Left lung (tissue), 10 donors: ENCODE data around the gene ADCY7. TPM values are rescaled to one million over a fixed set of nuclear protein-coding genes. Genes with fewer than 3 reads are reported as not detected.

Source experiments
- ATAC-seq: fragments of 200-7000 bp; cut with Tn5 transposase; one replicate; pipeline ENCODE4 v1.9.1; 2020; ENCODE audit warnings: moderate library complexity
- DNase-seq, 4 donors: peaks; one replicate each; pipeline ENCODE4 v3.0.0-alpha.2; 2013 to 2020
- H3K27ac ChIP-seq, 2 donors: fragments of 200-600 bp; sonication (generic) in 1 of 2; one replicate each; pipeline versions ENCODE4 v1.5.0 to v1.8.0; 2020 to 2021
- H3K27me3 ChIP-seq, 2 donors: fragments of 200-600 bp; sonication (generic) in 1 of 2; one replicate each; pipeline versions ENCODE4 v1.5.0 to v1.8.0; 2020 to 2021
- H3K36me3 ChIP-seq, 2 donors: fragments of 200-600 bp; sonication (generic) in 1 of 2; one replicate each; pipeline versions ENCODE4 v1.5.0 to v1.8.0; 2020 to 2021
- H3K4me1 ChIP-seq, 2 donors: fragments of 200-600 bp; one replicate each; pipeline ENCODE4 v1.8.0; 2021
- H3K4me3 ChIP-seq, 2 donors: fragments of 200-600 bp; sonication (generic) in 1 of 2; one replicate each; pipeline versions ENCODE4 v1.5.0 to v1.8.0; 2020 to 2021; ENCODE audit warnings: mild to moderate bottlenecking in 1 of 2
- H3K9me3 ChIP-seq, 2 donors: fragments of 200-600 bp; sonication (generic) in 1 of 2; one replicate each; pipeline versions ENCODE4 v1.5.0 to v1.8.0; 2020 to 2021
- intact Hi-C, 2 donors: fragments of 100-400 bp; cut with DNase I; formaldehyde crosslinking; loops; one replicate each; pipeline versions ENCODE4 v1.11.2 to v1.14.2; 2022
- polyA plus RNA-seq, 6 donors: library from polyadenylated mRNA; unstranded; fragments of 120-200 nt; gene quantifications; one replicate each; pipeline ENCODE4 v1.2.1, GENCODE V29; 2013; ENCODE audit not compliant: insufficient read length in 6 of 6
- total RNA-seq, 2 donors: library from RNA; stranded (reverse); fragmentation: NEBNext Ultra II Directional; extraction: Animal tissue kit (Norgen Biotek cat#: 25700); gene quantifications; one replicate each; pipeline ENCODE4 v1.2.1, GENCODE V29; 2021
- TF ChIP-seq, protein P1 (sequence below), 2 donors: fragments of 200-600 bp; sonication (generic) in 1 of 2; IDR thresholded peaks; one replicate each; pipeline versions ENCODE4 v1.5.0 to v1.8.0; 2021; ENCODE audit warnings: antibody characterized with exemption in 2 of 2
- donor health status: DM: no; HTN: yes; CAD: no.
- donor health status: DM: no; HTN: no; CAD: no.

Gene ADCY7
- total and polyA plus RNA-seq, 8 donors: 23.5 to 116 (median 29.9) TPM

DNA sequence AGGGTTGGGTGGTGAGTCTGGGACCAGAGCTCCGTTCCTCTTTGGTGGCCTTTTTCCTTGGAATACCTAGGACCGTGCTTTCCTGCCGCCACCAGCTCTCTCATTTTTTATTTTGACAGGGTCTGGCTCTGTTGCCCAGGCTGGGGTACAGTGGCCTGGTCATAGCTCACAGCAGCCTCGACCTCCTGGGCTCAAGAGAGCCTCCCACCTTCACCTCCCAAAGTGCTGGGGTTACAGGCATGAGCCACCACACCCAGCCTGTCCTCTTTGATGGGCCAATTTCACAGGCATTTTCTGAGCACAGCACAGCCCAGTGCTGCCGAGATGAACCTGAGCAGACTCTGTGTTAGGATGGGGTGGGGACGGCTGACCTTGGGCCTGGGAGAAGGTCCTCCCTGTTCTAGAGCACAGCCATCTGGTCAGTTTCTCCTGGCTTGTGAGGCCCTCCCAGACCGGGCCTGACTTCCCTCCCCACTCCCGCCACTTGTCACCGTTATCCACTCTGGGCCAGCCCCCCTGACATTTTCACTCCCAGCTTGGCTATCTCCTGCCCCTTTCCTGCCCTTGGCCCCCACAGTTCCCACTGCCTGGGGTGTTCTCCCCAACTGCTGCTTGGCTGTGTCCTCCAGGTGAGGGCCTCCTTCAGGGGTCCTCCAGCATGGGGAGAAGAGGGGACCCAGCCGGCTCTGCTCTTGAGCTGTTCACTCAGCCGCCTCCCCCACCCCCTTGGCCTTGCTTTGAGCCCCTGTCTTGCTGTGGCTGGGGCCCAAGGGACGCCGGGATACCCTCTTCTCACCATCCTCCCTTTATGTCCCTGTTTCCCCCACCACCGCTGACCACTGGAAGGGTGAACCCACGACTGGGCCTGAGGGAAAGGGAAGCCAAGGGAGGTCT is 5.0 kb downstream of the ADCY7 start:
- Histone ChIP-seq H3K27ac (no peak overlapping the region), H3K4me3 (no peak overlapping the region), H3K36me3 (no peaks in the 10 kb centered on the region), H3K4me1 (peaks cover 6 to 94% of the 10 kb centered on the region in 2 donors), H3K27me3 (no peaks in the 10 kb centered on the region), H3K9me3 (no peaks in the 10 kb centered on the region)
- TF ChIP-seq, protein P1, sequence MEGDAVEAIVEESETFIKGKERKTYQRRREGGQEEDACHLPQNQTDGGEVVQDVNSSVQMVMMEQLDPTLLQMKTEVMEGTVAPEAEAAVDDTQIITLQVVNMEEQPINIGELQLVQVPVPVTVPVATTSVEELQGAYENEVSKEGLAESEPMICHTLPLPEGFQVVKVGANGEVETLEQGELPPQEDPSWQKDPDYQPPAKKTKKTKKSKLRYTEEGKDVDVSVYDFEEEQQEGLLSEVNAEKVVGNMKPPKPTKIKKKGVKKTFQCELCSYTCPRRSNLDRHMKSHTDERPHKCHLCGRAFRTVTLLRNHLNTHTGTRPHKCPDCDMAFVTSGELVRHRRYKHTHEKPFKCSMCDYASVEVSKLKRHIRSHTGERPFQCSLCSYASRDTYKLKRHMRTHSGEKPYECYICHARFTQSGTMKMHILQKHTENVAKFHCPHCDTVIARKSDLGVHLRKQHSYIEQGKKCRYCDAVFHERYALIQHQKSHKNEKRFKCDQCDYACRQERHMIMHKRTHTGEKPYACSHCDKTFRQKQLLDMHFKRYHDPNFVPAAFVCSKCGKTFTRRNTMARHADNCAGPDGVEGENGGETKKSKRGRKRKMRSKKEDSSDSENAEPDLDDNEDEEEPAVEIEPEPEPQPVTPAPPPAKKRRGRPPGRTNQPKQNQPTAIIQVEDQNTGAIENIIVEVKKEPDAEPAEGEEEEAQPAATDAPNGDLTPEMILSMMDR (IDR thresholded peaks at IDR 0.05): no peak
- DNase-seq: peak in 2 of 4 donors; percentile 32 to 54
- intact Hi-C loops: no loop called here
- no peak for ATAC-seq

DNA sequence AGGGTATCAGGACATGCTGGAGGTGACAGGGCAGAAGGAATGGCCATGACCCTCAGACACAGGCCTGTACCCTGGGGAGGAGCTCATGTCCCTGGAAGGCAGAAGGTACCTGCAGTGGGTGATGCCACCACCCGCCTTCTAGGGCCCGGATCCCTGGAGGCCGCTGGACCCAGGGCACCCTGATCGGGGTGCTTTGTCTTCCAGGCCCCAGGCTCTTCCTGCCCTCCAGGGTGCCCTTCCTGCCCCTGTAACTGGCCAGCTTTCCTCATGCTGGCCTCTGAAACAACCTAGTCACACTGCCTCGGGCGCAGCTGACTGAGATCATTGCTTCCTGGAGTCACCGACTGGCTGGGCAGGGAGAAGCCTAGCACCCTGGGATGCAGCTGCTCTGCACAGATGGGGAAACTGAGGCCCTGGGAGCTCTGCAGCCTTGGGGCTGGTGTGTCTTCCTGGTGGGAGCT is 5.8 kb downstream of the ADCY7 start:
- ATAC-seq (no peak), DNase-seq (peak in 2 of 4 donors; percentile 47 to 48)
- H3K36me3 ChIP-seq: no peaks in the 10 kb centered on the region
- no peaks in the 10 kb centered on the region for H3K27me3 ChIP-seq
- TF ChIP-seq, protein P1 (IDR thresholded peaks at IDR 0.05): no peak
- intact Hi-C loops: no loop called here
- H3K9me3 ChIP-seq: no peaks in the 10 kb centered on the region
- peak overlapping the region in 1 of 2 donors; percentile 20 for H3K27ac ChIP-seq
- H3K4me1 ChIP-seq: peaks cover 0 to 92% of the 10 kb centered on the region in 2 donors
- no peak overlapping the region for H3K4me3 ChIP-seq

DNA sequence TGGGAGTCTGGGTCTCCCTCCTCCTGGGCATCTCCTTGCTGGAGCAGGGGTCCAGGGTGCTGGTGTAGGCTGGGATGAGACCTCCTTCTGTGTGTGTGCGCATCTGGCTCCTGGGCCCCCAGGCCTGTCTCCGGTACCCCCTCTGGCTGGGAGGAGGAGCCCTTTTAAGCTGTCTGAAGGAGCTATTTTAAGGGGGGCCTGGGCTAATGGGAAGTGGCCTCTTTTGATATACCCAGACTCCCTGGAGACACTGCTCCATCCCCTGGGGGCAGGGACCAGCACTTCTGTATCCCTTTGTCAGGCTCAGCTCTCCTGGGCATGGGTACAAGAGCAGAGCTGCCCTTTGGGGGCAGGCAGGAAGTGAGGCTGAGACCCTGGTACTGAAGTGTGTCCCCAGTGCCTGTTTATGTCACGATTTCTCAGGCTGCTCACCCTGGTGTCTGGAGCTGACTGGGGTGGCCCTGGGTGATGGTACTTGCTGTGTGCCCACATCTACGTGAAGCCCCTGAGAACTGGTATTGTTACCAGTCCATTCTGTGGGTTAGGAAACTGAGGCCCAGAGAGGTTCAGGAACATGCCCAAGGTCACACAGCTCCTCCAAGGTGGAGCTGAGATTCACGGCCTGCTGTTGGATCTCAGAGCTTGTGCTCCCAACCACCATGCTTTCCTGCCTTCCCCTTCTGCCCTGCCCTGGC is 6.5 kb downstream of the ADCY7 start:
- TF ChIP-seq, protein P1 (IDR thresholded peaks at IDR 0.05): no peak
- Histone ChIP-seq H3K4me3 (no peak overlapping the region), H3K27ac (peak overlapping the region in 1 of 2 donors; percentile 89), H3K27me3 (no peaks in the 10 kb centered on the region), H3K36me3 (no peaks in the 10 kb centered on the region), H3K4me1 (peaks cover 0 to 91% of the 10 kb centered on the region in 2 donors), H3K9me3 (no peaks in the 10 kb centered on the region)
- DNase-seq (peak in 2 of 4 donors; percentile 23 to 29), ATAC-seq (no peak)
- intact Hi-C loops: no loop called here

GRCh38 chr16:50273382-50273690 is 7.0 kb downstream of the ADCY7 start:
- Histone ChIP-seq H3K9me3 (no peaks in the 10 kb centered on the region), H3K4me3 (no peak overlapping the region), H3K27ac (peak overlapping the region in 1 of 2 donors; percentile 89), H3K4me1 (peaks cover 0 to 91% of the 10 kb centered on the region in 2 donors), H3K36me3 (no peaks in the 10 kb centered on the region), H3K27me3 (no peaks in the 10 kb centered on the region)
- TF ChIP-seq, protein P1 (IDR thresholded peaks at IDR 0.05): no peak
- DNase-seq (peak in 2 of 4 donors; percentile 28 to 30), ATAC-seq (no peak)
- intact Hi-C loops: no loop called here

GRCh38 chr16:50273888-50274325 is 7.6 kb downstream of the ADCY7 start:
- Histone ChIP-seq H3K36me3 (no peaks in the 10 kb centered on the region), H3K4me3 (peak overlapping the region in 1 of 2 donors; percentile 58), H3K27me3 (no peaks in the 10 kb centered on the region), H3K27ac (peak overlapping the region; percentile 79 to 89), H3K9me3 (no peaks in the 10 kb centered on the region), H3K4me1 (peaks cover 0 to 91% of the 10 kb centered on the region in 2 donors)
- intact Hi-C loops: no loop called here
- TF ChIP-seq, protein P1 (IDR thresholded peaks at IDR 0.05): no peak
- peak in 2 of 4 donors; percentile 67 to 68 for DNase-seq
- peak; percentile 21 for ATAC-seq
